Umbilical cord (tissue), 2 donors: Measurements from ENCODE around the gene UBE2E2. TPM values are rescaled to one million over a fixed set of nuclear protein-coding genes. Genes with fewer than 3 reads are reported as not detected.

Experiments used
- DNase-seq: peaks from one replicate; pipeline ENCODE4 v3.0.0-alpha.2; 2015; ENCODE audit warnings: low spot score
- total RNA-seq: library from RNA; depleted of rRNA; stranded (reverse); fragments of >200 nt; gene quantifications from one replicate; pipeline ENCODE4 v1.2.3, GENCODE V29; 2014; ENCODE audit warnings: low replicate concordance; ENCODE audit not compliant: insufficient read depth

The UBE2E2 gene
- total RNA-seq, 1 donor from 2014 or later = 109 TPM

GRCh38 chr3:23440416-23441294, 237.5 kb downstream of the UBE2E2 start:
- no peak for DNase-seq

DNA sequence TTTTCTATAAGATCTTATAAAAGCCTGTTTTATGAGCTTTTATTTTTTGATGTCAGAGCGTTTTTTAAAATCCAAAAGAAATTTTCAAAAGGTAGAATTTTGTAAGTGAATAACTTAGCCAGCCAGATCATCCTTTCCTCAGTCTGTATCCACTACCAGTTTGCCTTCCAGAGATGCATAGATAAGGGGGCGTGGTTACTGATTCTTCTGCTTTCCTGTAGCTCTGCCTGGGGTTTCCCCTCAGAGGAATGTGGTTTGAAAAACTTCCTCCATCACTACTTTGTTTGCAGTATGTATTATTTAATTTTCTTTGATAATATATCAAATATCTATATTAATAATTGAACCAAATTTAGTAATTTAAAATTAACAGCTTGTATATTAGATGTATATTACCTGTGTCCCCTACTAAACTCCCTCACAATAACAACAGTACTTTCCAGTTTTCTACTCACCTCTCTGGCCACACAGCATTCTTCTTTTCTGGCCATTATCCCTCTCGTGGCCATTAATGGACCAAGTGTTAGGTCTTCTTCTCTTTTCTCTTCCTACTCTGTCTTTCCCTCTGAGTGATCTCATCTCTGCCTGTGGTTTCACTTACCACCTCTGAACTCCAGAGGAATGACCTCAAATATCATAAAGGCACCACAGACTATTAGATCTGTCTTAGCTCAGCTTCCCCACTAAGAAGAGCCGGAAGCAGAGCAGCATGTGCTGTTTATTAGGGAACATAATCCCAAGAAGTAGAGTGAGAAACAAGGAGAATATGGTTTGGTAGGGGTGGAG, 239.7 kb downstream of the UBE2E2 start:
- no peak for DNase-seq

DNA sequence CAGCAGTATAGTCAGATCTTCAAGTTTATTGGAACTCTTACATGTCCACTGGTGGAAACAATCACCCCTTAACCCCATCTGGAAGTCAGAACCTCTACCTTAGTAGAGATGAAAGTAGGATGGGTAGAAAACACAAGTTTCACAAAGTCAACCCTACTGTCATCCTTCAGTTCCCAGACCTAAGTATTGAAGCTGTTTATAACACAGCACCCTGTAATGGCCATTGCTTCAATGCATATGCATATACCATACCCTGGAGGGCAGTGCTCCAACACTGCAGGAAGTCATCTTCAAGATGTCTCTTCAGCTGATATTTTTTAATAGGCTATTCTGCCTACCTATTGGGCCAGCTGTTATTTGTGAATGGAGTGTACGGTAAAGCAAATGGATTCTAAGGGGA, 241.3 kb downstream of the UBE2E2 start:
- no peak for DNase-seq

DNA sequence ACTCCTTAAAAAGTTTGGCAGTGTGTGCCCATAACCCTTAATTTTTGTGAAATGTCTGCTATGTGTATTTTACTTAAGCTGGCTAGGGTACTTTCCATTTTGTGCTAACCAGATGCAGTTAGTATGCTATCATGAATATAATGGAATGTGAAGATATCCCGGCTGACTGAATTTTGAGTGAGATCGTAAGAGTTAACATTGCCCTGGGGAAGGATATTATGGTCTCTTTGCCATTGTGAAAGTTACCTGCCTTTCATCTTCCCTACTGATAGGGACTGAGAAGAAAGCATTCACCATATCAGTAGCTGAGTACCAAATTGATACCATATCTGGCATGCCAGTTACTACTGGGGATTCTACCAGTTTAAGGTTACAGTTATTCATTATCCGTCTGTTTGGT, 243.2 kb downstream of the UBE2E2 start:
- no peak for DNase-seq

- no peak for DNase-seq
These were observed 245.9 kb downstream of the UBE2E2 start for GRCh38 chr3:23448998-23449537.

DNA sequence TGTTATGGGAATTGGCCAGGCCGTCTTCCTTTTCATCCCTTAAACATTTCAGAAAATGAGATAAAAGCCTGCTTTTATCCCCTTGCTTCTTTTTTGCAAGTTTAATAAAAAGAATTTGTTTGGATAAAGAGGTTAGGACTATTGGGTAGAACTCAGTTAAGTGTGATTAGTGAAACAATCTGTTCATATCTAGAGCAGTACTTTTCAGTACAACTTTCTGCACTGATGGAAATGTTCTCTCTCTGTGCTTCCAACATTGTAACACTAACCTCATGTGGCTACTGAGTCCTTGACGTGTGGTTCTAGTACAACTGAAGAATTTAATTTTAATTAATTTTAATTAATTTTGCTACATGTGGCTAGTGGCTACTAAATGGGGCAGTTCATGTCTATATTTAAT, 246.9 kb downstream of the UBE2E2 start:
- DNase-seq = no peak

- no peak for DNase-seq
These were observed 247.7 kb downstream of the UBE2E2 start for GRCh38 chr3:23450806-23451205.

DNA sequence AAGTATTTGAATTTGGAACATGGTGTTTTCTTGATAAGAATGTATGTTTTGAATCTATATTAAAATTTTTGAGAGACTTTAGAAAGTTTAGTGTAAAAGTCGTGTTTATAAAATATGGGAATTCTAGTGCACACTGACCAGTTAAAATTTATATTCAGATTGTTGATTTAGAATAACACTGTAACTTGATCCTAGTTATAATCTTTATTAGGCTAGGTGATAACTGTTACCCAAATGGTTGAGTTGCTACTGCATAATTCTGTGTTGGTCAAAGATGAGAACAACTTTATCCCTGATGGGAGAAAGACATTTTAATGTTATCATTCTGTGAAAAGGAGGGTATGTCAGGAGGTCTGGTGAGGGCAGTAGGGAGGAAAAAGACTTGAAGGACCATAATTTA, 249.3 kb downstream of the UBE2E2 start:
- no peak for DNase-seq

- DNase-seq = peak; percentile 27
These were observed 252.0 kb downstream of the UBE2E2 start for GRCh38 chr3:23455084-23455483.

DNA sequence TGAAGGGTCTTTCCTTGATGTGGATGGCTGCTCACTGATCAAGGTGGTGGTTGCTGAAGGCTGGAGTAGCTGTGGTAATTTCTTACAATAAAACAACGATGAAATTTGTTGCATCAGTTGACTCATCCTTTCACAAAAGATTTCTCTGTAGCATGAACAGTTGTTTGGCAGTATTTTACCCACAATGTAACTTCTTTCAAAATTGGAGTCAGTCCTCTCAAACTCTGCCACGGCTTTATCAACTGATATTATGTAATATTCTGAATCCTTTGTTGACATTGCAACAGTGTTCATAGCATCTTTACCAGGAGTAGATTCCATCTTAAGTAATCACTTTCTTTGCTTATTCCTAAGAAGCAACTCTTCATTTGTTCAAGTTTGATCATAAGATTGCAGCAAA, 252.6 kb downstream of the UBE2E2 start:
- no peak for DNase-seq

DNA sequence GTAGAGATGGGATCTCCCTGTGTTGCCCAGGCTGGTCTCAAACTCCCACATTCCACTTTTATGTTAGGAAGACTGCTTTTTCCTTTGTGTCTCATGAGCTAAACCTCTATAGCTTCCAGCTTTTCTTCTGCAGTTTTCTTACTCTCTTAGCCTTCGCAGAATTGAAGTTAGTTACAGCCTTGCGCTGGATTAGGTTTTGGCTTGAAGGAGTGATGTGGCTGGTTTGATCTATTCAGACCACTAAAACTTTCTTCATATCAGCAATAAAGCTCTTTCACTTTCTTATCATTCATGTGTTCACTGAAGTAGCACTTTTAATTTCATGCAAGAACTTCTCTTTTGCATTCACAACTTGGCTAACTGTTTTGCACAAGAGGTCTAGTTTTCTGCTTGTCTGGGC, 254.6 kb downstream of the UBE2E2 start:
- DNase-seq = no peak

DNA sequence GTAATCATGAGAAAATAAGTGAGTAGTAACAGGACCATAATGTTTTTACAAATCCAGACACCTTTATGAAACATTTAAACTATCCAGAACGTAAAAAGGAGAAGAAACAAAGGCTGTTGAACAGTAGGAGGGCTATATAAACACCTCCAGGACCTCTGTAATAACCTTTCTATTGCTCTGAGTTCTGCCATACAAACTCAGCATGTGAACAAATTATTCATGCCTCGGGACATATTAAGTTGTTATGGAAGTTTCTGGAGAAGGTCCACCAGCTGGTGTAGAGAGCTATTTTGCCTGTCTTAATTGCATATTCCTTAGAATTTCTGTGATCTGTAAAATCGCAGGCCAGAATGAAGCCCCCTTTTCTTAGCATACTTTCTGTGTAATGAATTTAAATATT, 256.3 kb downstream of the UBE2E2 start:
- DNase-seq = no peak

- no peak for DNase-seq
These were observed 256.9 kb downstream of the UBE2E2 start for GRCh38 chr3:23459889-23460546.

DNA sequence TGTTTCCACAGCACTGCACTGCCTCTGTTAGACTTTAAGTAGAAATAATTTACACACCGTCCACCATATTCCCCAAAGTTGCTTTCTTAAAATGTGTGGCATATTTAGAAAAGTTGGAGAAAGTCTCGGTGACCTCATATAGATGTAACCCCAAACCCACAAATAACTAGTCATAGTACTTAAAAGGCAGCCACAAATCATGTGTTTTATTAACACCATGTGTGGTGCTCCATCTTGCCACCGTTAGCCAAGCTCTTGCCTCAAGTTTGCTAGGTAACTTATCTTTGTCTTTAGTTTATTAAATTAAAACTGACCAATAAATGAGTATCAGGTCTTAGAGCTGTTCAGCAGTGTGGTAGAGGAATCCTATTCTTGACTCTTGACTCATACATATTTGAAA, 257.9 kb downstream of the UBE2E2 start:
- DNase-seq = no peak

DNA sequence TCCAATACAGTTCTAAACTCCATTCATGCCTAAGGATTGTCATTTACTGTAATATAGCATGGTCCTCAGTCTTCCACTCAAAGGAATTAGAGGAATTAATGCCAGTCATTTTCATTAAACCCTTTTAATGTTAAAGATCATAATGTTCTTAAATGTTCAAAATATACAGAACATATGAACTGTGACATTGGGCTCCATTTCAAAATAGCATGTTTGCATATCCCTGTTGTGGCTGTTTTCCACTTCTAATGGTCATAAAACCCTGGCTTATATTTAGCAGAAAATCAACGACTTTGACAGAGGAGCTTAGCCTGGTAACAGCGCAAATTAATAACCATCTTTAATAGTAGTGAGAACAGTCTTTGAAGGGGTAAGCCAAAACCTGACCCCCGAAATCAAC, 260.7 kb downstream of the UBE2E2 start:
- DNase-seq = peak; percentile 28

- no peak for DNase-seq
These were observed 262.4 kb downstream of the UBE2E2 start for GRCh38 chr3:23465569-23465968.

GRCh38 chr3:23468203-23468602, 265.1 kb downstream of the UBE2E2 start:
- DNase-seq = no peak

- no peak for DNase-seq
These were observed 271.6 kb downstream of the UBE2E2 start for GRCh38 chr3:23474580-23475357.

DNA sequence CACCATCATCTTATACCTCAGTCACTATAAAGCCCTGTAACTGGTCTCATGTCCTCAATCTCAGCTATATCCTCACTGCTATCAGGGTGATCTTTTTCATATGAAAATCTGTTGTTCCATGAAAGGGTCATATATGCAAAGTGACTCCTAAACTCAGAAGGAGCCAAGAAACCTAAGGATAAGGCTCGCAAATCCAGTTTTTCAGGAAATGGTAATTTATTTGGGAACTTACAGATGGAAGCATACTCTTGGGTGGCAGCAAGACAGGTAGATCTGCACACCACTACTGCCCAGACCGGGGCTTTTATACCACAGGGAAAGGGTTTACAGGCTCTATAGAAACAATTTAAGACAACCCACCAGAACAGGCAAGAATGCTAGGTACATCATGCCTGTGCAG, 272.3 kb downstream of the UBE2E2 start:
- DNase-seq = no peak

DNA sequence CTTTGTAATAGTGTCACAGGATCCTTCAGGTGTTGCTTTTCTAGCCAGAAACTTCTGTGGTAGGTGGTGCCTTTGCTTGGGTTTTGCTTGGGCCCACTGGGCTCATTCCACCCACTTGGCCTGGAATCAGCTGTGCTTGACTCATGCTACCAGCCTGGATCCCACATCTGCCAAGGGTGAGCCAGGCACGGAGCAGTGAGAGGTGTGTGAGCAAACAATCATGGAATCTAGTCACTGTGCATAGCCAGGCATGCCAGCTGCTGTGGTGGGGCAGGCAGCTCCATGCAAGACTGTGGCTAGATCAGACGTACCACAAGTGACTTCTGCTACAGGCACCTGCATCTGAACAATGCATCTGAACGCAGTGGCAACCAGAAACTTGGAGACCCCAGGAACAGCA, 275.9 kb downstream of the UBE2E2 start:
- no peak for DNase-seq

GRCh38 chr3:23479615-23480328, 276.6 kb downstream of the UBE2E2 start:
- no peak for DNase-seq
